Mesothelial cell of epicardium (in vitro differentiated cells): Measurements from ENCODE around the gene RNH1. TPM values are rescaled to one million over a fixed set of nuclear protein-coding genes. Genes with fewer than 3 reads are reported as not detected.

Source experiments
- DNase-seq, 2 experiments: peaks; one replicate each; pipeline ENCODE4 v3.0.0; 2021; ENCODE audit warnings: low spot score in 2 of 2; ENCODE audit not compliant: unreplicated experiment in 2 of 2
- H3K27ac Mint-ChIP-seq: 2 replicates; pipeline ENCODE4 v1.8.0; 2021; ENCODE audit warnings: mixed read lengths
- H3K27me3 Mint-ChIP-seq: 2 replicates; pipeline ENCODE4 v1.8.0; 2021; ENCODE audit warnings: low read depth, mixed read lengths
- H3K36me3 Mint-ChIP-seq: 2 replicates; pipeline ENCODE4 v1.8.0; 2021; ENCODE audit warnings: mixed read lengths
- H3K4me1 Mint-ChIP-seq: 2 replicates; pipeline ENCODE4 v1.8.0; 2021; ENCODE audit warnings: mixed read lengths
- H3K4me3 Mint-ChIP-seq: 2 replicates; pipeline ENCODE4 v1.8.0; 2021; ENCODE audit warnings: mild to moderate bottlenecking, moderate library complexity, mixed read lengths
- H3K9me3 Mint-ChIP-seq: 2 replicates; pipeline ENCODE4 v1.8.0; 2021; ENCODE audit warnings: mixed read lengths
- total RNA-seq: library from RNA; stranded (reverse); gene quantifications from 3 replicates; pipeline ENCODE4 v1.2.1, GENCODE V29; 2021
- TF ChIP-seq, protein P1 (sequence below): fragments of 200-600 bp; sonication (generic); IDR thresholded peaks from one replicate; pipeline ENCODE4 v1.5.0; 2021; ENCODE audit warnings: antibody characterized with exemption; ENCODE audit not compliant: unreplicated experiment

Gene RNH1
- total RNA-seq, 1 donor from 2014 or later: 81.7 TPM

DNA sequence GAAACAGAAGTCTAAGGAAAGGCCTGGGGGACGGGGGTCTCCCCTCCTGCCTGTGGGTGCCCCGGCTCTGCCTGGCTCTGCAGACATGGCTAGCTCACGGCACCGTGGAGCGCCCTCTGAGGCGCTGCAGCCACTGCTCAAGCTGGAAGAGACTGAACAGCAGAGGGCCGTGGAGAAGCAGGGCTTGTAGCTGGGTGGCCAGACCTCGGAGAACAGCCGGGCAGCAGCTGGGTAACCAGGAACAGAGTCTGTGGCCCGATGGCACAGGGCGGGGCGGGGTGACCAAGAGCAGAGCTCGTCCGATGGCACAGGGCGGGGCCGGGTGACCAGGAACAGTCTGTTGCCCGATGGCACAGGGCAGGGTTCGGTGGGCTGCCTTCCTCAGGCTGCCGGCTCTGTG lies 18.1 kb downstream of the RNH1 start:
- no peak overlapping the region for H3K27ac Mint-ChIP-seq

GRCh38 chr11:488579-488978 lies 18.5 kb downstream of the RNH1 start:
- TF ChIP-seq, protein P1, sequence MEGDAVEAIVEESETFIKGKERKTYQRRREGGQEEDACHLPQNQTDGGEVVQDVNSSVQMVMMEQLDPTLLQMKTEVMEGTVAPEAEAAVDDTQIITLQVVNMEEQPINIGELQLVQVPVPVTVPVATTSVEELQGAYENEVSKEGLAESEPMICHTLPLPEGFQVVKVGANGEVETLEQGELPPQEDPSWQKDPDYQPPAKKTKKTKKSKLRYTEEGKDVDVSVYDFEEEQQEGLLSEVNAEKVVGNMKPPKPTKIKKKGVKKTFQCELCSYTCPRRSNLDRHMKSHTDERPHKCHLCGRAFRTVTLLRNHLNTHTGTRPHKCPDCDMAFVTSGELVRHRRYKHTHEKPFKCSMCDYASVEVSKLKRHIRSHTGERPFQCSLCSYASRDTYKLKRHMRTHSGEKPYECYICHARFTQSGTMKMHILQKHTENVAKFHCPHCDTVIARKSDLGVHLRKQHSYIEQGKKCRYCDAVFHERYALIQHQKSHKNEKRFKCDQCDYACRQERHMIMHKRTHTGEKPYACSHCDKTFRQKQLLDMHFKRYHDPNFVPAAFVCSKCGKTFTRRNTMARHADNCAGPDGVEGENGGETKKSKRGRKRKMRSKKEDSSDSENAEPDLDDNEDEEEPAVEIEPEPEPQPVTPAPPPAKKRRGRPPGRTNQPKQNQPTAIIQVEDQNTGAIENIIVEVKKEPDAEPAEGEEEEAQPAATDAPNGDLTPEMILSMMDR: no peak
- H3K27me3 Mint-ChIP-seq: no peaks in the 10 kb centered on the region
- H3K4me3 Mint-ChIP-seq: no peak overlapping the region
- H3K36me3 Mint-ChIP-seq: peaks cover 10% of the 10 kb centered on the region
- peaks cover 6% of the 10 kb centered on the region for H3K9me3 Mint-ChIP-seq
- DNase-seq: no peak
- no peak overlapping the region for H3K27ac Mint-ChIP-seq
- H3K4me1 Mint-ChIP-seq: no peaks in the 10 kb centered on the region

More for the DNA sequence above, 18.1 kb downstream of the RNH1 start:
- no peaks in the 10 kb centered on the region for H3K27me3 Mint-ChIP-seq
- no peak overlapping the region for H3K4me3 Mint-ChIP-seq
- DNase-seq: no peak
- peaks cover 8% of the 10 kb centered on the region for H3K36me3 Mint-ChIP-seq
- TF ChIP-seq, protein P1: no peak
- H3K9me3 Mint-ChIP-seq: peaks cover 2% of the 10 kb centered on the region
- no peaks in the 10 kb centered on the region for H3K4me1 Mint-ChIP-seq

- Mint-ChIP-seq H3K27ac (no peak overlapping the region), H3K4me3 (no peak overlapping the region), H3K36me3 (peaks cover 13% of the 10 kb centered on the region), H3K4me1 (no peaks in the 10 kb centered on the region), H3K9me3 (peaks cover 11% of the 10 kb centered on the region), H3K27me3 (no peaks in the 10 kb centered on the region)
- TF ChIP-seq, protein P1: no peak
- no peak for DNase-seq
These were observed 19.0 kb downstream of the RNH1 start for GRCh38 chr11:488062-488461.

- peaks cover 13% of the 10 kb centered on the region for H3K36me3 Mint-ChIP-seq
- peaks cover 11% of the 10 kb centered on the region for H3K9me3 Mint-ChIP-seq
- DNase-seq: no peak
- no peaks in the 10 kb centered on the region for H3K27me3 Mint-ChIP-seq
- no peak overlapping the region for H3K27ac Mint-ChIP-seq
- H3K4me1 Mint-ChIP-seq: no peaks in the 10 kb centered on the region
- no peak overlapping the region for H3K4me3 Mint-ChIP-seq
- TF ChIP-seq, protein P1: no peak
These were observed 19.4 kb downstream of the RNH1 start for GRCh38 chr11:487571-488021.

DNA sequence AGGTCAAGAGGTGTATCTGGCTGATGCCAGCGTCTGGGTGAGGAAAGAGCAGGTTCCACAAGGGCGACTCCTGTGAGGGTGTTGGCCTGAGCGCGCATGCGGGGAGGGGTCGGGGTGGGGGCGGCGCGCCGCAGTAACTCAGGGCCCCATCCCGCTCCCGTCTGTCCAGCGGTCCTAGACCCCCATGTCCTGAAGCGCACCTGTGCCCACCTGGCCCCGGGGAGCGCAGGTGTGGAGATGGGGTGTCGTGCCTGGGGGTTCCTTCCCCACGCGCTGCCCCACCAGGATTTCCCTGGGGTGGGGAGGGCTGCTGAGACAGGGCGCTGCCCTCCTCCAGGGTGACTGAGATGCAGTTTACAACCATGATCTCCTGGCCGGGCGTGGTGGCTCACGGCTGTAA lies 20.9 kb downstream of the RNH1 start:
- DNase-seq: no peak
- H3K4me3 Mint-ChIP-seq: no peak overlapping the region
- no peaks in the 10 kb centered on the region for H3K4me1 Mint-ChIP-seq
- TF ChIP-seq, protein P1: no peak
- H3K27ac Mint-ChIP-seq: no peak overlapping the region
- peaks cover 15% of the 10 kb centered on the region for H3K36me3 Mint-ChIP-seq
- no peaks in the 10 kb centered on the region for H3K27me3 Mint-ChIP-seq
- peaks cover 14% of the 10 kb centered on the region for H3K9me3 Mint-ChIP-seq

DNA sequence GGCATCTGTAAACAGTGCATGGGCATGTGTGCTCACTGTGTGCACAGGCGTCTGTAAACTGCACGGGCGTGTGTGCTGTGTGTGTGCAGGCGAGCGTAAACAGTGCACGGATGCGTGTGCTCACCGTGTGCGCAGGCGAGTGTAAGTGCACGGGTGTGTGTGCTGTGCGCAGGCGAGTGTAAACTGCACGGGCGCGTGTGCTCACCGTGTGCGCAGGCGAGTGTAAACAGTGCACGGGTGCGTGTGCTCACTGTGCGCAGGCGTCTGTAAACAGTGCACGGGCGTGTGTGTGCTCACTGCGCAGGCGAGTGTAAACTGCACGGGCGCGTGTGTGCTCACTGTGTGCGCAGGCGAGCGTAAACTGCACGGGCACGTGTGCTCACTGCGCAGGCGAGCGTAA lies 22.4 kb downstream of the RNH1 start:
- TF ChIP-seq, protein P1: no peak
- H3K4me1 Mint-ChIP-seq: no peaks in the 10 kb centered on the region
- H3K9me3 Mint-ChIP-seq: peaks cover 14% of the 10 kb centered on the region
- no peaks in the 10 kb centered on the region for H3K27me3 Mint-ChIP-seq
- H3K4me3 Mint-ChIP-seq: no peak overlapping the region
- H3K27ac Mint-ChIP-seq: no peak overlapping the region
- peaks cover 17% of the 10 kb centered on the region for H3K36me3 Mint-ChIP-seq
- DNase-seq: no peak
